Testis (tissue), 2 donors: ENCODE measurements around the gene FCMR.

ENCODE experiments used
- POLR2A ChIP-seq: fragments of 450-650 bp; IDR thresholded peaks from one replicate; pipeline ENCODE4 v1.6.1; 2017; ENCODE audit warnings: antibody characterized with exemption, mild to moderate bottlenecking, moderate library complexity
- TF ChIP-seq, protein P1 (sequence below), 3 experiments: fragments of 450-650 bp in 2 of 3; fragments of 200-600 bp in 1 of 3; sonication (generic) in 1 of 3; IDR thresholded peaks; one replicate each; pipeline ENCODE4 v1.5.1; 2016 to 2019; ENCODE audit warnings: antibody characterized with exemption in 3 of 3, mild to moderate bottlenecking in 2 of 3, moderate library complexity in 1 of 3

- TF ChIP-seq POLR2A, result no peak
- TF ChIP-seq, protein P1, sequence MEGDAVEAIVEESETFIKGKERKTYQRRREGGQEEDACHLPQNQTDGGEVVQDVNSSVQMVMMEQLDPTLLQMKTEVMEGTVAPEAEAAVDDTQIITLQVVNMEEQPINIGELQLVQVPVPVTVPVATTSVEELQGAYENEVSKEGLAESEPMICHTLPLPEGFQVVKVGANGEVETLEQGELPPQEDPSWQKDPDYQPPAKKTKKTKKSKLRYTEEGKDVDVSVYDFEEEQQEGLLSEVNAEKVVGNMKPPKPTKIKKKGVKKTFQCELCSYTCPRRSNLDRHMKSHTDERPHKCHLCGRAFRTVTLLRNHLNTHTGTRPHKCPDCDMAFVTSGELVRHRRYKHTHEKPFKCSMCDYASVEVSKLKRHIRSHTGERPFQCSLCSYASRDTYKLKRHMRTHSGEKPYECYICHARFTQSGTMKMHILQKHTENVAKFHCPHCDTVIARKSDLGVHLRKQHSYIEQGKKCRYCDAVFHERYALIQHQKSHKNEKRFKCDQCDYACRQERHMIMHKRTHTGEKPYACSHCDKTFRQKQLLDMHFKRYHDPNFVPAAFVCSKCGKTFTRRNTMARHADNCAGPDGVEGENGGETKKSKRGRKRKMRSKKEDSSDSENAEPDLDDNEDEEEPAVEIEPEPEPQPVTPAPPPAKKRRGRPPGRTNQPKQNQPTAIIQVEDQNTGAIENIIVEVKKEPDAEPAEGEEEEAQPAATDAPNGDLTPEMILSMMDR (IDR thresholded peaks at IDR 0.05), result no peak
Observed at GRCh38 chr1:206941766-206942418, 20.2 kb upstream of the FCMR start.
